HEK293 (cell line): Measurements from ENCODE around the gene EIF4B.

ENCODE experiments used
- CTCF ChIA-PET: fragments of 350-600 bp; formaldehyde crosslinking; extraction: SDS; loops from one replicate; lab custom pipeline; 2021; ENCODE audit warnings: antibody characterized with exemption; lab: Yijun Ruan, JAX
- POLR2A ChIA-PET: fragments of 300-600 bp; formaldehyde crosslinking; extraction: SDS; loops from one replicate; lab custom pipeline; 2020; ENCODE audit warnings: antibody characterized with exemption, inconsistent platforms; lab: Yijun Ruan, JAX
- H3K27ac ChIP-seq: fragments of 200-500 bp; sonication (Bioruptor generic); 2 replicates; pipeline ENCODE4 v1.5.1; 2014; ENCODE audit warnings: low read depth, low read length, control low read depth, inconsistent platforms; ENCODE audit errors: extremely low read depth
- H3K36me3 ChIP-seq, 2 experiments: fragments of 200-500 bp in 1 of 2; sonication (Bioruptor generic) in 1 of 2; 1 replicate in 1 of 2; 2 replicates in 1 of 2; pipeline ENCODE4 v1.5.1; 2014 to 2017; ENCODE audit warnings: inconsistent platforms in 2 of 2, low read length in 2 of 2; ENCODE audit not compliant: control insufficient read depth in 2 of 2, insufficient read depth in 1 of 2
- H3K4me1 ChIP-seq: fragments of 200-500 bp; sonication (Bioruptor generic); 2 replicates; pipeline ENCODE4 v1.5.1; 2014; ENCODE audit warnings: mild to moderate bottlenecking, low read length, inconsistent platforms; ENCODE audit not compliant: control insufficient read depth, insufficient read depth
- H3K4me3 ChIP-seq: 2 replicates; pipeline ENCODE4 v1.5.1; 2011; ENCODE audit warnings: low read depth, mild to moderate bottlenecking, control low read depth, low read length, moderate library complexity
- H3K9me3 ChIP-seq: fragments of 200-500 bp; sonication (Bioruptor generic); 2 replicates; pipeline ENCODE4 v1.5.1; 2014; ENCODE audit warnings: low read depth, low read length, inconsistent platforms; ENCODE audit not compliant: control insufficient read depth, insufficient read depth
- HIC1 ChIP-seq: fragments of 450-650 bp; formaldehyde crosslinking; IDR thresholded peaks from 2 replicates; pipeline ENCODE4 v1.5.1; 2016; ENCODE audit warnings: missing biosample characterization, missing genetic modification characterization
- HOXA7 ChIP-seq: sonication (generic); formaldehyde crosslinking; IDR thresholded peaks from 2 replicates; pipeline ENCODE4 v1.8.1; 2022; ENCODE audit warnings: missing genetic modification reagents, borderline replicate concordance
- INSM2 ChIP-seq: fragments of 450-650 bp; formaldehyde crosslinking; IDR thresholded peaks from 2 replicates; pipeline ENCODE4 v1.5.1; 2016; ENCODE audit warnings: missing biosample characterization, missing genetic modification characterization
- SETDB1 ChIP-seq: IDR thresholded peaks from one replicate; pipeline ENCODE4 v1.6.1; 2017; ENCODE audit warnings: mild to moderate bottlenecking, low read length, moderate library complexity, mixed read lengths; ENCODE audit not compliant: insufficient read length
- TCF7L2 ChIP-seq: IDR thresholded peaks from 2 replicates; pipeline ENCODE4 v1.6.1; 2011; ENCODE audit warnings: low read depth, mild to moderate bottlenecking, inconsistent platforms, low read length, moderate library complexity, borderline replicate concordance
- ZEB2 ChIP-seq: fragments of 450-650 bp; formaldehyde crosslinking; IDR thresholded peaks from 2 replicates; pipeline ENCODE4 v1.5.1; 2016; ENCODE audit warnings: missing biosample characterization, missing genetic modification characterization
- ZFHX2 ChIP-seq: fragments of 450-650 bp; formaldehyde crosslinking; conservative IDR thresholded peaks from 2 replicates; pipeline ENCODE4 v1.5.1; 2016; ENCODE audit warnings: missing biosample characterization, missing genetic modification characterization
- ZFP69B ChIP-seq: fragments of 450-650 bp; formaldehyde crosslinking; IDR thresholded peaks from 2 replicates; pipeline ENCODE4 v1.5.1; 2016; ENCODE audit warnings: missing biosample characterization, missing genetic modification characterization
- ZNF114 ChIP-seq: fragments of 450-650 bp; formaldehyde crosslinking; IDR thresholded peaks from 2 replicates; pipeline ENCODE4 v1.5.0; 2017; ENCODE audit warnings: missing biosample characterization, missing genetic modification characterization
- ZNF248 ChIP-seq: fragments of 450-650 bp; formaldehyde crosslinking; IDR thresholded peaks from 2 replicates; pipeline ENCODE4 v1.5.1; 2017; ENCODE audit warnings: missing biosample characterization, missing genetic modification characterization
- ZNF274 ChIP-seq, 2 experiments: fragments of 200-500 bp in 1 of 2; fragments of 450-650 bp in 1 of 2; sonication (Bioruptor generic) in 1 of 2; formaldehyde crosslinking in 1 of 2; IDR thresholded peaks; 2 replicates each; pipeline versions ENCODE4 v1.5.1 to v1.6.1; 2014 to 2016; ENCODE audit warnings: borderline replicate concordance in 1 of 2, inconsistent platforms in 1 of 2, low read length in 1 of 2, missing biosample characterization in 1 of 2, missing genetic modification characterization in 1 of 2
- ZNF302 ChIP-seq: fragments of 450-650 bp; formaldehyde crosslinking; IDR thresholded peaks from 2 replicates; pipeline ENCODE4 v1.5.1; 2016; ENCODE audit warnings: missing biosample characterization, missing genetic modification characterization, low read depth
- ZNF366 ChIP-seq: fragments of 450-650 bp; formaldehyde crosslinking; conservative IDR thresholded peaks from 2 replicates; pipeline ENCODE4 v1.5.1; 2016; ENCODE audit warnings: missing biosample characterization, missing genetic modification characterization
- ZNF394 ChIP-seq: fragments of 450-650 bp; formaldehyde crosslinking; IDR thresholded peaks from 2 replicates; pipeline ENCODE4 v1.5.1; 2016; ENCODE audit warnings: missing biosample characterization, missing genetic modification characterization, mild to moderate bottlenecking, moderate library complexity, borderline replicate concordance
- ZNF433 ChIP-seq: fragments of 450-650 bp; formaldehyde crosslinking; IDR thresholded peaks from 2 replicates; pipeline ENCODE4 v1.5.1; 2016; ENCODE audit warnings: missing biosample characterization, missing genetic modification characterization, low read depth
- ZNF473 ChIP-seq: fragments of 450-650 bp; formaldehyde crosslinking; IDR thresholded peaks from 2 replicates; pipeline ENCODE4 v1.5.1; 2017; ENCODE audit warnings: missing biosample characterization, missing genetic modification characterization
- ZNF488 ChIP-seq: fragments of 450-650 bp; formaldehyde crosslinking; IDR thresholded peaks from 2 replicates; pipeline ENCODE4 v1.5.1; 2016; ENCODE audit warnings: missing biosample characterization, missing genetic modification characterization
- ZNF518A ChIP-seq: fragments of 450-650 bp; formaldehyde crosslinking; conservative IDR thresholded peaks from 2 replicates; pipeline ENCODE4 v1.5.1; 2016; ENCODE audit warnings: low read depth, missing biosample characterization, missing genetic modification characterization
- ZNF555 ChIP-seq: fragments of 450-650 bp; formaldehyde crosslinking; conservative IDR thresholded peaks from 2 replicates; pipeline ENCODE4 v1.5.1; 2017; ENCODE audit warnings: missing biosample characterization, mild to moderate bottlenecking, missing genetic modification characterization, inconsistent platforms
- ZNF571 ChIP-seq: fragments of 450-650 bp; formaldehyde crosslinking; IDR thresholded peaks from 2 replicates; pipeline ENCODE4 v1.5.0; 2017; ENCODE audit warnings: missing biosample characterization, missing genetic modification characterization
- ZNF596 ChIP-seq: fragments of 450-650 bp; IDR thresholded peaks from 2 replicates; pipeline ENCODE4 v1.5.0; 2018; ENCODE audit warnings: missing biosample characterization, mild to moderate bottlenecking, missing genetic modification characterization, moderate library complexity
- ZNF660 ChIP-seq: fragments of 450-650 bp; IDR thresholded peaks from 2 replicates; pipeline ENCODE4 v1.5.1; 2018; ENCODE audit warnings: missing biosample characterization, mild to moderate bottlenecking, missing genetic modification characterization
- ZNF785 ChIP-seq: fragments of 450-650 bp; formaldehyde crosslinking; IDR thresholded peaks from 2 replicates; pipeline ENCODE4 v1.5.1; 2016; ENCODE audit warnings: missing biosample characterization, missing genetic modification characterization
- ZNF792 ChIP-seq: fragments of 450-650 bp; formaldehyde crosslinking; IDR thresholded peaks from 2 replicates; pipeline ENCODE4 v1.5.1; 2016; ENCODE audit warnings: missing biosample characterization, missing genetic modification characterization
- ZSCAN4 ChIP-seq: fragments of 450-650 bp; formaldehyde crosslinking; IDR thresholded peaks from 2 replicates; pipeline ENCODE4 v1.5.1; 2017; ENCODE audit warnings: missing biosample characterization, missing genetic modification characterization

Gene EIF4B

GRCh38 chr12:53005986-53006809 is at the start of gene EIF4B:
Gene EIF4B (plus strand): TSS chr12:53006456. CDS start chr12:53006484, 28 bp downstream.
- POLR2A ChIA-PET = interaction anchor here (0.6 to 1.7 kb wide), 27 partner anchors 9 to 1011 kb away, joined by 3 to 25 read pairs (median 5); partner anchors contain the start of genes AAAS, KRT8, PFDN5 and SPRYD3
- H3K36me3 ChIP-seq = peaks cover 18 to 25% of the 10 kb centered on the region in 2 experiments; a peak in 2 of 3 replicates
- peaks cover under 1% of the 10 kb centered on the region for H3K4me1 ChIP-seq
- peak within 1 kb of the TSS; percentile 94 for H3K27ac ChIP-seq
- H3K9me3 ChIP-seq = no peaks in the 10 kb centered on the region
- CTCF ChIA-PET = interaction anchor here (0.6 to 2.1 kb wide), 8 partner anchors 25 to 720 kb away, joined by 3 to 8 read pairs (median 4); no protein-coding TSS in a partner anchor
- peak within 1 kb of the TSS; percentile 65 for H3K4me3 ChIP-seq
- TF ChIP-seq ZNF248 (tag by site-specific recombination) (no peak), ZNF555 (tag by site-specific recombination) (no peak), ZNF518A (tag by site-specific recombination) (peak; percentile 7; the same call in 1 of the 2 replicates), SETDB1 (no peak), ZNF473 (tag by site-specific recombination) (no peak), ZNF302 (tag by site-specific recombination) (no peak), ZNF274 (IDR thresholded peaks at IDR 0.05; ENCODE audit: low read length) (no peak), ZNF274 (tag by site-specific recombination; IDR thresholded peaks at IDR 0.05; ENCODE audit: borderline replicate concordance) (no peak), ZNF488 (tag by site-specific recombination) (no peak), ZSCAN4 (no peak; the same call in 1 of the 2 replicates), ZNF366 (tag by site-specific recombination) (peak; percentile 84; the same call in 1 of the 2 replicates), ZNF571 (tag by site-specific recombination) (no peak), ZNF596 (tag by site-specific recombination) (peak; percentile 16; the same call in 1 of the 2 replicates), ZNF792 (tag by site-specific recombination) (no peak; the same call in 1 of the 2 replicates), ZFP69B (tag by site-specific recombination) (0 out of 2 replicates have a peak, but pooled peaks have one; percentile 32), ZNF660 (tag by site-specific recombination) (0 out of 2 replicates have a peak, but pooled peaks have one; percentile 10), ZNF433 (tag by site-specific recombination) (no peak), ZNF114 (tag by site-specific recombination) (no peak), ZNF785 (tag by site-specific recombination) (no peak), HOXA7 (CRISPR knock-in tag) (no peak), HIC1 (peak; percentile 77), TCF7L2 (no peak), ZFHX2 (no peak), ZNF394 (tag by site-specific recombination) (peak; percentile 19; the same call in 1 of the 2 replicates), INSM2 (peak; percentile 38), ZEB2 (tag by site-specific recombination) (peak; percentile 95)
